CD4-positive, alpha-beta T cell (primary cell): ENCODE measurements around the gene TES. TPM values are rescaled to one million over a fixed set of nuclear protein-coding genes. Genes with fewer than 3 reads are reported as not detected.

Source experiments
- ATAC-seq: fragments of 200-7000 bp; cut with Tn5 transposase; one replicate; pipeline ENCODE4 v1.10.0; 2022; ENCODE audit warnings: mild to moderate bottlenecking; ENCODE audit not compliant: poor library complexity
- CTCF ChIA-PET: fragments of 350-600 bp; sonication (Branson Sonifier 250); formaldehyde crosslinking; loops from one replicate; lab custom pipeline; 2021; ENCODE audit warnings: antibody characterized with exemption, inconsistent platforms; lab: Charles Lee
- POLR2A ChIA-PET: fragments of 350-600 bp; sonication (Branson Sonifier 250); formaldehyde crosslinking; loops from one replicate; lab custom pipeline; 2021; ENCODE audit warnings: antibody characterized with exemption, inconsistent platforms; lab: Charles Lee
- DNase-seq, 14 experiments: peaks; one replicate each; pipeline ENCODE4 v3.0.0-alpha.2; 2013 to 2020; ENCODE audit warnings: mixed read lengths in 2 of 14
- H3K27ac ChIP-seq, 2 donors: one replicate each; pipeline versions ENCODE4 v1.5.1 to v1.7.0; 2013; ENCODE audit warnings: low read length in 2 of 2, low read depth in 1 of 2, mild to moderate bottlenecking in 1 of 2
- H3K27me3 ChIP-seq, 2 experiments: 1 replicate in 1 of 2; 2 replicates in 1 of 2; pipeline versions ENCODE4 v1.6.1 to v1.7.0; 2013; ENCODE audit warnings: low read length in 2 of 2, control low read depth in 1 of 2, mild to moderate bottlenecking in 1 of 2, moderate library complexity in 1 of 2; ENCODE audit not compliant: insufficient read depth in 2 of 2, control insufficient read depth in 1 of 2
- H3K36me3 ChIP-seq: one replicate; pipeline ENCODE4 v1.6.1; 2013; ENCODE audit warnings: low read length, control low read depth; ENCODE audit not compliant: insufficient read depth
- H3K4me1 ChIP-seq: one replicate; pipeline ENCODE4 v1.6.1; 2013; ENCODE audit warnings: low read length, control low read depth; ENCODE audit not compliant: insufficient read depth
- H3K4me3 ChIP-seq: one replicate; pipeline ENCODE4 v1.5.1; 2013; ENCODE audit warnings: mild to moderate bottlenecking, low read length, moderate library complexity
- H3K9me3 ChIP-seq, 2 experiments: 1 replicate in 1 of 2; 2 replicates in 1 of 2; pipeline versions ENCODE4 v1.6.1 to v1.7.0; 2013; ENCODE audit warnings: low read length in 2 of 2, mild to moderate bottlenecking in 2 of 2, control low read depth in 1 of 2, moderate library complexity in 1 of 2; ENCODE audit not compliant: control insufficient read depth in 1 of 2, insufficient read depth in 1 of 2
- H3K27ac Mint-ChIP-seq: one replicate; pipeline ENCODE4 v1.8.0; 2020; ENCODE audit warnings: mixed read lengths
- H3K27me3 Mint-ChIP-seq: one replicate; pipeline ENCODE4 v1.8.0; 2021; ENCODE audit warnings: mixed read lengths
- H3K36me3 Mint-ChIP-seq: one replicate; pipeline ENCODE4 v1.8.0; 2021; ENCODE audit warnings: low read depth, mixed read lengths
- H3K4me1 Mint-ChIP-seq: one replicate; pipeline ENCODE4 v1.8.0; 2021; ENCODE audit warnings: low read depth, mixed read lengths
- H3K4me3 Mint-ChIP-seq: one replicate; pipeline ENCODE4 v1.8.0; 2020; ENCODE audit warnings: mild to moderate bottlenecking, mixed read lengths
- H3K9me3 Mint-ChIP-seq: one replicate; pipeline ENCODE4 v1.8.0; 2020; ENCODE audit warnings: mixed read lengths
- intact Hi-C, 2 experiments: fragments of 100-400 bp; cut with DNase I in 1 of 2; cut with micrococcal nuclease in 1 of 2; formaldehyde crosslinking; loops; one replicate each; pipeline versions ENCODE4 v1.15.1 to v1.9.0; 2023 to 2025; cut with DNase I, micrococcal nuclease
- total RNA-seq, 174 experiments: library from RNA in 2 of 174; stranded (reverse) in 2 of 174; gene quantifications; one replicate each; pipeline ENCODE4 v1.2.3 and lab custom pipeline; 2021 to 2026
- TF ChIP-seq, protein P1 (sequence below): fragments of 200-600 bp; IDR thresholded peaks from one replicate; pipeline ENCODE4 v1.8.0; 2022; ENCODE audit warnings: antibody characterized with exemption, mild to moderate bottlenecking

The TES gene
- total RNA-seq, 2 experiments from 2014 or later, result 114 to 120 TPM

DNA sequence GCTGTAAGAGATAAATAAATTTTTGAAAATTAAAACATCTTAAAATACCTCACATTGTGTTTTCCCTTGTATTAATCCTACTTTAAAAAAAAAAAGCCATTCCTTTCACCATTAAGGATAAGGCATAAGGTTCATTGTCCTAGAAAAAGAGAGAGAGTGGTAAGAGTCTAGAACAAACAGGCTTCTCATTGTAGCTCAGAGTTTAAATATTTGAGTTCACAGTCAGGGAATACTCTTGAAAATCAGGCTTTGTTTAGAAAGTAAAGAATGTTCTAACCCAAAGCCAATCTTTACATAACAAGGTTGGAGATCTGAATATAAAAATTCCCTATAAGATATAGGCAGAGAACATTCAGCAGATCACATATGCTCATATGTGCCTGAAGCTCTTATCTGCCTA is 40.2 kb upstream of the TES start:
- Histone ChIP-seq H3K9me3 (no peaks in the 10 kb centered on the region), H3K4me3 (no peak overlapping the region), H3K27ac (no peak overlapping the region), H3K36me3 (no peaks in the 10 kb centered on the region), H3K27me3 (peaks cover 0 to 3% of the 10 kb centered on the region in 2 experiments), H3K4me1 (peaks cover 5% of the 10 kb centered on the region)
- TF ChIP-seq, protein P1, sequence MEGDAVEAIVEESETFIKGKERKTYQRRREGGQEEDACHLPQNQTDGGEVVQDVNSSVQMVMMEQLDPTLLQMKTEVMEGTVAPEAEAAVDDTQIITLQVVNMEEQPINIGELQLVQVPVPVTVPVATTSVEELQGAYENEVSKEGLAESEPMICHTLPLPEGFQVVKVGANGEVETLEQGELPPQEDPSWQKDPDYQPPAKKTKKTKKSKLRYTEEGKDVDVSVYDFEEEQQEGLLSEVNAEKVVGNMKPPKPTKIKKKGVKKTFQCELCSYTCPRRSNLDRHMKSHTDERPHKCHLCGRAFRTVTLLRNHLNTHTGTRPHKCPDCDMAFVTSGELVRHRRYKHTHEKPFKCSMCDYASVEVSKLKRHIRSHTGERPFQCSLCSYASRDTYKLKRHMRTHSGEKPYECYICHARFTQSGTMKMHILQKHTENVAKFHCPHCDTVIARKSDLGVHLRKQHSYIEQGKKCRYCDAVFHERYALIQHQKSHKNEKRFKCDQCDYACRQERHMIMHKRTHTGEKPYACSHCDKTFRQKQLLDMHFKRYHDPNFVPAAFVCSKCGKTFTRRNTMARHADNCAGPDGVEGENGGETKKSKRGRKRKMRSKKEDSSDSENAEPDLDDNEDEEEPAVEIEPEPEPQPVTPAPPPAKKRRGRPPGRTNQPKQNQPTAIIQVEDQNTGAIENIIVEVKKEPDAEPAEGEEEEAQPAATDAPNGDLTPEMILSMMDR, result no peak
- Mint-ChIP-seq H3K27ac (no peak overlapping the region), H3K4me1 (peaks cover 10% of the 10 kb centered on the region), H3K27me3 (peaks cover 17% of the 10 kb centered on the region), H3K9me3 (no peaks in the 10 kb centered on the region), H3K36me3 (no peaks in the 10 kb centered on the region), H3K4me3 (no peak overlapping the region)
- CTCF ChIA-PET, result interaction anchor here (0.9 to 1.5 kb wide), 2 partner anchors 10 to 66 kb away, joined by 4 to 6 read pairs; no protein-coding TSS in a partner anchor
- intact Hi-C loops, result loop anchor here (2.0 to 5.0 kb wide), 4 partner anchors 357 to 957 kb away; partner anchors contain the start of gene CAV1 (in 1 of the 2)
- ATAC-seq (no peak), DNase-seq (no peak)
- POLR2A ChIA-PET, result no interaction called here

DNA sequence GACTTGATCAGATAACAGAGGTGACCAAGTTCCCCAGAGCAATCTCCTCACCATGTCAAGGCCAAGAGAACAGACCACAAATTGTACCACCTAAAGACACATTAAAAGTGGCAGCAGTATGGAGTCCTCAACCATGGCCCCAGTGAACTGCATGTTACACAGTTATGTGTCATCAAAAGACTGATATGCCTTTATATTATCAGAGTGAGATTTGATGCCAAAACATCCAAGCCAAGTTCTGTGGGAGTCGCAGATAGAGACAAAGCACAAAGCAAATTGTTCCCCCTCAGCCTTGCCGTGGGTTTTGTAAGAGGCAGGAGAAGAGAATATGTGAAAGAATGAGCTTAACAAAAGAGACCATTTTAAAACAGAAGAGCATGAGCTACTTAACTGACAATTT is 39.2 kb upstream of the TES start:
- POLR2A ChIA-PET, result no interaction called here
- ATAC-seq, result no peak
- CTCF ChIA-PET, result interaction anchor here (1.1 kb wide), 1 partner anchor 65 kb away, joined by 3 read pairs; no protein-coding TSS in a partner anchor
- H3K36me3 ChIP-seq, result no peaks in the 10 kb centered on the region
- no peak overlapping the region for H3K4me3 ChIP-seq
- peaks cover 10% of the 10 kb centered on the region for H3K4me1 Mint-ChIP-seq
- H3K9me3 Mint-ChIP-seq, result no peaks in the 10 kb centered on the region
- no peak overlapping the region for H3K27ac Mint-ChIP-seq
- no peaks in the 10 kb centered on the region for H3K9me3 ChIP-seq
- no peak overlapping the region for H3K4me3 Mint-ChIP-seq
- peaks cover 17% of the 10 kb centered on the region for H3K27me3 Mint-ChIP-seq
- H3K4me1 ChIP-seq, result peaks cover 5% of the 10 kb centered on the region
- H3K36me3 Mint-ChIP-seq, result no peaks in the 10 kb centered on the region
- TF ChIP-seq, protein P1, result no peak
- H3K27me3 ChIP-seq, result peaks cover 0 to 3% of the 10 kb centered on the region in 2 experiments
- intact Hi-C loops, result loop anchor here (2.0 to 5.0 kb wide), 4 partner anchors 356 to 956 kb away; partner anchors contain the start of gene CAV1 (in 1 of the 2)
- DNase-seq, result no peak
- H3K27ac ChIP-seq, result no peak overlapping the region

DNA sequence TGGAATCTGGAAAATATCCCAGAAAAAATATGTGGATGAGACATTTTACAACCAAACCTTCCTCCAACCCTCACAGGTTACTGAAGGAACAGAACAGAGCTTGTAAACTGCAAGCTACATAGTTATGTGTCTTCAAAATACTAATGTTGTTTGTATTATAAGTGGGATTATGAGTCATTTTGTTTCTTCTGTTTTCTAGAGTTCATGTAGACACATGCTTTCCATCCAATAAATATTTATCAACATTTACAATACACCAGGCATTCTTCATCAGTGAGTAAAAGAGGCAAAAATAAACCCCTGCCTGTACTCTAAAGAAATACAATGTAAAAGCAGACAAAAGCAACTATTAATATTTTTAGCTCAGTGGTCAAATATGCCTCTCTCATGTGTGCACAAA is 38.0 kb upstream of the TES start:
- TF ChIP-seq, protein P1, result no peak
- Histone ChIP-seq H3K4me3 (no peak overlapping the region), H3K9me3 (no peaks in the 10 kb centered on the region), H3K36me3 (no peaks in the 10 kb centered on the region), H3K27me3 (peaks cover 0 to 3% of the 10 kb centered on the region in 2 experiments), H3K27ac (no peak overlapping the region), H3K4me1 (no peaks in the 10 kb centered on the region)
- Mint-ChIP-seq H3K27me3 (peaks cover 14% of the 10 kb centered on the region), H3K36me3 (no peaks in the 10 kb centered on the region), H3K27ac (no peak overlapping the region), H3K4me3 (no peak overlapping the region), H3K4me1 (peaks cover 2% of the 10 kb centered on the region), H3K9me3 (no peaks in the 10 kb centered on the region)
- DNase-seq, result no peak
- ChIA-PET CTCF (interaction anchor here (1.2 kb wide), 1 partner anchor 63 kb away, joined by 5 read pairs; no protein-coding TSS in a partner anchor), POLR2A (no interaction called here)
- ATAC-seq, result no peak
- intact Hi-C loops, result loop anchor here (5.0 kb wide), 3 partner anchors 355 to 955 kb away; partner anchors contain the start of gene CAV1 (in 1 of the 2)
